Stimulated activated CD8-positive, alpha-beta memory T cell treated with anti-CD3 and anti-CD28 coated beads, Interleukin-2, amount 100 ng/mL, for 48 hours (primary cell): Measurements from ENCODE around the gene IVL.

Experiments used
- DNase-seq, 2 donors: peaks; one replicate each; pipeline ENCODE4 v3.0.0-alpha.2; 2020; ENCODE audit warnings: low read depth in 2 of 2

The IVL gene

DNA sequence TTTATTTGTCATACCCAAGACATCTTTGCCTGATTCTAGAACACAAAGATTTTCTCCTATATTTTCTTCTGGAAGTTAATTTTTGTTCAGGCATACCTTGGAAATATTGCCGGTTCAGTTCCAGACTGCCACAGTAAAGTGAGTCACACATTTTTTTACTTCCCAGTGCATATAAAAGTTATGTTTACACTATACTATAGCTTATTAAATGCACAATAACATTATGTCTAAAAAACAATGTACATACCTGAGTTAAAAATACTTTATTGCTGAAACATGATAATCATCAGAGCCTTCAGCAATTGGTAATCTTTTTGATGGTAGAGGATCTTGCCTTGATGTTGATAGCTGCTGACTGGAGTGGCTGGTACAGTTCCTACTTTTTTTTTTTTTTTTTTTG is 20.2 kb upstream of the IVL start:
- no peak for DNase-seq

DNA sequence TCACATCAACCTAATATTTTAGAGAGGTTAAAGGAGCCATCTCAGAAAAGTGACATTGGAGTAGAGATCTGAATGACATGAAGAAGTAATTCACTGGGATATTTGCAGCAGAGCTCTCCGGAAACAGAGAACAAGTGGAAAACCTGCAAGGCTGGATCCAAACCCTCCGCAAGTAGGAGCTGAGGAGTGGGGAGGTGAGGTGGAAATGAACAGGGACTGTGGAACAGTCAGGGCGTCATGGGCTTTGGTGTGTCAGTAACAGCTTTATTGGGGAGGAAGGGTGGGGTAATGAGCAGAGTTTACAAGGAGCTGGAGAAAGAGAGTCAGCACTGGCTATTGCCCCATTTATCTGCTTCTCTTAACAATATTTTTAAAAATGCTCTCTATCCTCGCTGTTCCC is 9.3 kb upstream of the IVL start:
- DNase-seq: no peak

DNA sequence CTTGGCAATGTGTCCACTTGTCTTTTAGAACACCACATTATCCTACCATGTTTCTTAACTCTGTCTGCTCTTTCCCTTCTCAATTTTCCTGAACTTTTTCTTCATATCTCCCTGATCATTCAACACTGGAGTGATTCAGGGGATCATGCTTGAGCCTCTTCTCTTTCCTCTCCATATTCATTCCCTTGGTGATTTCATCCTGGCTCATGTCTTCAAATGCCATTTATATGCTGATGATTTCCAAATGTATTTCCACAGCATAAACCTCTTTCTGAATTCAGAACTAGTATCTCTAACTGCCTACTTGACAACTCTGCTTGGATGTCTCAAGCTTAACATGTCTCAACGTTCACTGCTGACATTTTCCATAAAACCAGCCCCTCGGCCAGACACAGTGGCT is 8.5 kb upstream of the IVL start:
- no peak for DNase-seq

DNA sequence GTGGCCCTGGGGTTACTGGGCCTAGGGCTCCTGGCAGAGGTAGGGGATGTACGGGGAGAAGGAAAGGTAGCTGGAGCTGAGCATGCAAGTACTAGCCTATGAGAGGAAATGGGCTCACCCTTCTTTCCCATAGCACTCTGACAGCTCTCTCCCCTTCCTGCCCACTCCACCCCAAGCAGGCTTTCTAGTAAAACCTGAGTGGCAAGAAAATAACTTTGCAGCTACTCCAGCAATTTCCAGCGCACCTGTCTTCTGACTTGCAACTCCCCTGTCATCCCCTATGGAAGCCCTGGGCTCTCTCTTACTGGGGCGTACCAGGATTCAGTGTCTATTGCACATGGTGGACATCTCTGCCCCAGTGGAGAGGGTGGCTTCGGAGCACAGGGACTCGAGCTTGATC is 6.7 kb upstream of the IVL start:
- DNase-seq: no peak

DNA sequence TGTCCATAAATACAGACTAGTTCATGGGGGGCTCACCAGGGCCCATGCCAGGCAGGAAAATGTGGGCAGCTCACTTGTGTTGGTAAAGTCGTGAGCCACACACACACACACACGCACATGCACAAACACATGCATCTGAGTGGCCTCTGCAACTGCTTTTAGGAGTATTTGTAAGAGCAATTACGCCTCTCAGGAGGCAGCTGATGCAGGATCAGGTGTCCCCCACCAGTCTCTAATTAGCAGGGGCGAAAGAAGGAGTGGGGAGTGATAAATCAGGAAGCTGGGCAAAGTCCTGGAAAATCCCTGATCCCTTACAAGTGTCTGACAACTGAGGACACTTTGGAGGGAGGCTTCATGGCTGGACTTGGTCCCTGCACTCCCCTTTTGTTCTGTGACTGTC is 5.7 kb upstream of the IVL start:
- no peak for DNase-seq

DNA sequence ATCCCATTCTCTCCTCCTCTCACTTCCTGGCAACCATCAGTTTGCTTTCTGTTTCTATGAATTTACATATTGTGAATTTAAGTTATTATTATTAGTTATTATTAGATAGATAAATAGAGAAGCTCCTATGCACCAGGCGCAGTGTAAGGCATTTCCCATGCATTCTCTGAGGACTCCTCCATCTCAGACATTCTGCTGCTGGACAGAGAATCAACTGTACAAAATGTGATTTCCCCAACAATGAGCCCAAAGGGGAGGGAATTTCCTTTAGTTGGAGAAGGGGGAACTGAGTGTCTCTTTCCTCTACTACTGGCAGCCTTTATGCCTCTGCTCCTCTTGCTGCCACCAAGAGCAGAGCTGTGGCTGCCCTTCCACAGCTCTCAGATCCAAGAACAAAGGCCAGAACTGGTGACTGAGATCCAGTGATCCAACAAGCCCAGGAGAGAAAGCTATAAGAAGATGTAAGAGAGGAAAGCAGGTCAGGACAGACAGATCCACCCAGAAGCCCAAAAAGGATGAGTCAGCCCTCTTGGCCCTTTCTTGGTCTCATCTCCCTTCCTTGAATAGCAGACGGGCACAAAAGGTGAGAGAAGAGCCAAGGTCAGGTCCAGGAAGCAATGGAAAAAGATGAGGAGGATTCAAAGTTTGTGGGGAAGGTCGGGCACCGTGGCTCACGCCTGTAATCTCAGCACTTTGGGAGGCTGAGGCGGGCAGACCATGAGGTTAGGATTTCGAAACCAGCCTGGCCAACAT is 3.5 kb upstream of the IVL start:
- DNase-seq: no peak

DNA sequence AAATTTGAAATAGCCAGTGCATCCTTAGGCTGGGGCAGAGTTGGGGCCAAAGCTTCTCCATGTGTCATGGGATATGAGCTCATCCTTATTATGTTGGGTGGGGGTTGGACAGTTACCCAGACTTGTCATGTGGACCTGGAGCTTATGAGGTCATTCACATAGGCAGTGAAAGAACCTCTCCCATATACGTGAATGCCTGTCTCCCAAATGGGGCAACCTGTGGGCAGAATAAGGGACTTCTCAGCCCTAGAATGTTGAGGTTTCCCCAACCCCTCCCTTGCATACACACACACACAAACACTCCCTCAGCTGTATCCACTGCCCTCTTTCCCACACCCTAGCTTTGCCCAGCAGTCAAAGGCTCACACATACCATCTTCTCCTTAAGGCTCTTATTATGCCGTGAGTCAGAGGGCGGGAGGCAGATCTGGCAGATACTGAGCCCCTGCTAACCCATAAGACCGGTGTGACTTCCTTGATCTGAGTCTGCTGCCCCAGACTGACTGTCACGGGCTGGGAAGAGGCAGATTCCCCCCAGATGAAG is 2.3 kb upstream of the IVL start:
- DNase-seq: no peak

DNA sequence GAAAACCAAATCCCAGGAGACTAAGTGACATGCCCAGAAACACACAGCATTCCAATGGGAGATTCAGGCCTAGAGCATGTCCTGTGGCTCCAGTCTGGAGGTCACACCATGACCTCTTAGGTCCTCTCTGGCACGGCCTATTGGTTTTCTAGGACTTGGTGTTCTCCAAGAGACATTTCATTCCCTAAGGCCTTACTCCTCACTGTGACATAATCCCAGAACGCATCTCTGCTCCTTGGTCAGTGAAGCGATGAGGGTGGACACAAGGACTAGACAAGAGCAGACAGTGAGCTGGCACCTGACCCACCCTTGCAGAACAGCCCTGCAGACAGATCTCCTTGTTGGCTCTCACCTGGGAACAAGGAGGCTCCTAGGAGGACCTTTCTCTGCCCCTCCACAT is 860 bp downstream of the IVL start:
- no peak for DNase-seq

DNA sequence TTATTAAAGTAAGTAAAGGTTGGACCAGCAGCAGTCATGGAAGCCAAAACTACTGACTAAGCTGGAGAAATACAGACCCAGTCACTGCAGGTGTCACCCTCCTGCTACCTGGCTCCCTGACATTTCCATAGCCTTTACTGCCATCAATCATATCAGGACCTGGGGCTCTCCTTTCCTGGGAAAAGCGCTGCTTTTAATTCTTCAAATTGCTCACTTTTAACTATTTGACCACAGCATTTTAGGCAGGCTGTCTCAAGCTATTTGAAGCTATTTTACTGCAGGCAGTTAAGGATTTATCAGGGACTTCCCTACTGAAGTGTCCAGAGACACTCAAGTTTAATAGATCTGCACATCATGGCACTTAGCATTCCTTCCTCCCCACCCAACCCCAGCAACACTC is 4.1 kb downstream of the IVL start:
- DNase-seq: no peak

DNA sequence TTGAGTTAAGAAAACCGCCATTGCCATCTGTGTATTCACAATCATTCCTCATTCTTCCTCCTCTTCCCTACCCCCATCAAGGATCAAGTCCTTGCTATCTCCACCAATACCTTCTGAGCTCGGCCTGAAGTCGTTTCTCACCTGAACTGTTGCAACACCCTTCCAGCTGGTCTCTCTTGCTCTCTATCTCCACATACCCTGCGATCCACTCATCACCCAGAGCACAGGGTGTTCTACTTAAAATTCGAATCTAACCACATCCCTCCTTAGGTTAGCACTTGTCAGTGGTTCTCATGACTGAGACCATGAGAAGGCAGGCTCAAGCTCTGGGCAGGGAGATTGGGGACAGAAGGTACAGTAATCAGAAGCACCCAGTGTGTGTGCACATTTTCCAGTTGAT is 4.6 kb downstream of the IVL start:
- no peak for DNase-seq

DNA sequence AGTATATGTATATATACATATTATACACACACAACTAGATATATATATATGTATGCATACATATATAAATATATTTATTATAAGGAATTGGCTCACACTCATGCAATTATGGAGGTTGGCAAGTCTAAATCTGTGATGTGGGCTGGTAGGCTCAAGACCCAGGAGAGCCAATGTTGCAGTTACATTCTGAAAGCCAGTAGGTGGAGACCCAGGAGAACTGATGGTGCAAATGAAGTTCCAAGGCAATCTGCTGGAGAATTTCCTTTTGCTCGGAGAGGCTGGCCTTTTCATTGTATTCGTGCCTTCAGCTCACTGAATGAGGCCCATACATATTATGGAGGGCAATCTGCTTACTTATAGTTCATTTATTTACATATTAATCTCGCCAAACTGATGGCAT is 9.4 kb downstream of the IVL start:
- no peak for DNase-seq

DNA sequence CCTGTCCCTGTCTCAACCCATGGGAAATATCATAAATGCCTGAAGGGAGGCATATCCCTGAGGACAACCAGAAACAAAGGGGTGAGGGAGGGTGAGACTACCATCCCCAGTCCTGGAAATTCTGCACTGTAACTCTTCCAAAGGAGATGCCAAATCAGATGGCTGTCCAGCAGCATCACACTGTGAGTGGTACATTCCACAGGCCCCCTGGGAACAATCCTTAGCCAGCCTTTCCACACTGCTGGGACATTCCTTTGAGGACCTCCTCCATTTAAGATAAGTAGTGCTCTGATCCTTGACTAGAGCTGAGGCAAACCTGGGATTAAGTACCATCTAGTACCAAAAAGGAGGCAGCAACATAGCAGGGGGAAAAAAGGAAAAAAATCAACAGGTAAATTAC is 10.7 kb downstream of the IVL start:
- DNase-seq: no peak

DNA sequence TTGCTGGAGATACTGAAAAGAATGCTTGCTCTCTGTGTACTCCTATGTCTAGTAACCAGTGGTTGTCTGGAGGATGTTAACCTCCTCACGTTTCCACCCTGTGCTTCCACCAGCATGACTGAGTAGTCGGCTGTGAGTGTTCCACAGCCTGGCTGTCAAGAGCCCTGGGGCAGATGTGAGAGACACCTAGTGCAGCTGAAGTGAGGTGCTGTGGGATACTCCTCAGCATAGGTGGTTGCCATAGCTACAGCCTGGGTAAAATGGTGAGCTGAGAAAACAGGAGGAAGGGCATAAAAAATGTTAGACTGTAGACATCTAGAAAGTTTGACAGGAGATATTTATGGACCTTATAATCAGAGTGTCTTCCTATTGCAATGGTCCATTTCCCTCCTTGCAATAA is 15.8 kb downstream of the IVL start:
- no peak for DNase-seq

DNA sequence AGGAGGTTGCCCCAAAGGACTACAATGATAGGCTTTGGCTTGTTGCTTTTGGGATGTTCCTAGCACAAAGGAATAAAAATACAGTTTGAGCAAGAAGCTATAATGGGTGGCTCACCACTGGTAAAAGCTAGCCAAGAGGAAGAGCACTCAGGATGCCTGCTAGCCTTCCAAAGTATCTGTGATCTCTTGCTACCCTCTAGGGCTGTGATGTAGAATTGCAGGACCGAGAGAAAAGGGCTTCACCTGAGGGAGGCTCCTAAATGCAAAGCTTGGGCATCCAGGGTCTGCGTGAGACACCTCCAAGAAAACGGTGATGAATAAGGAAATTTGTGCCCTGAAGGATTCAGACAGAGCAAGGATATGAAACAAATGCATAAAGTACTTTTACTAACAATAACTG is 17.7 kb downstream of the IVL start:
- DNase-seq: no peak

DNA sequence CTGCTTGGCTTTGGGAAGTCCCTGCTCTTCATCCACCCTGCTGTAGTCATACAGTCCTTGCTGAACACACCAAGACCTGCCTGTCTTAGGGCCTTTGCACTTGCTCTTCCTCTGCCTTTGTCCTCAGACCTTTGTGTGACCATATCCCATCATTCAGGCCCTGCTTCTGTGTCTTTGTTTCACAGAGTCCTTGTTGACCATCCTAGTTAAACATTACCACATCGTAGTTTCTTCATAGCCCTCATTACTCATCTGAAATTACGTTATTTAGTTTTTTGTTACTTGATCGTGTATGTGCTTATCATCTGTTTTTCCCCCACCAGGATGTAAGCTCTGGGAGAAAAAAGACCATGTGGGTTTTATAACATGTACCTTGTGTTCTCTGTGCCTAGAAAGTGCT is 20.3 kb downstream of the IVL start:
- no peak for DNase-seq

DNA sequence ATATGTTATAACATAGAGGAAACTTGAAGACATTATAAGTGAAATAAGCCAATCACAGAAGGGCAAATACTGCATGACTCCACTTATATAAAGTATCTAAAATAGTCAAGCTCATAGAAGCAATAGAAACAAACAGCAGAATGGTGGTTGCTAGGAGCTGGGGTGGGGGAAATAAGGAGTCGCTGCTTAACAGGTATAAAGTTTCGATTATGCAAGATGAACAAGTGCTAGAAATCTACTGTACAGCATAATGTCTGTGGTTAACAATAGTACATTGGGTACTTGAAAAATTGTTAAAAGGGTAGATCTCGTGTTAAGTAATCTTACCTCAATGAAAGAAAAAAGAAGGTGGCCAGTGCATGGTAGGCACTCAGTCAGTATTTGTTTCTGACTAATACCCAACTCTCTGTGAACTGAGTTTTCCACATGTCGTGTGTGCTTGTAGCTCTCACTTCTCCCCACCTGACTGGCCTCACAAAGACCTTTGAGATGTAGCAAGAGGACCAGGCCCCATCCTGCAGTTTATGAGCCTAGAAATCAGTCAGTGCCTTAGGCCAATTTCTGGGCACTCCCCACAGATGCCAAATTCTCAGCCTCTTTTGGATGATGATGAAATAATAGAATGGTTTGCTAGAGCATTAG is 23.9 kb downstream of the IVL start:
- no peak for DNase-seq

DNA sequence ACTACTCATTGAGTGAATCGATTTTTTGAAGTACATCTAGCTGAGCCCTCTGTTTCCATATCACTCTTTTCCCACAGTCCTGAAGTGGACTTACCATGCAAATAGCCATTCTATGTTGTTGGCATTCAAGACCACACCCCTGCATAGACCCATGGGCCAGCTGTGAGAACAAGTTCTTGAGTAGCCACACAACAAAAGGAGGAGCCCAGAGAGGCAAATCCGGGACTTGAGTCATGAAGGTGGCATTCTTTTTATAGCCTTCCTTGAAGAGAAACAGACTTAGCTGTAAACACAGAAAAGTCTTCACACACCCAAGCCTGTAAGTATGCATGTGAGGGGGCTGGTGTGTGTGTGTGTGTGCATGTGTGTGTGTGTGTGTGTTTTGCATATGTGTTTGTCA is 24.9 kb downstream of the IVL start:
- no peak for DNase-seq

DNA sequence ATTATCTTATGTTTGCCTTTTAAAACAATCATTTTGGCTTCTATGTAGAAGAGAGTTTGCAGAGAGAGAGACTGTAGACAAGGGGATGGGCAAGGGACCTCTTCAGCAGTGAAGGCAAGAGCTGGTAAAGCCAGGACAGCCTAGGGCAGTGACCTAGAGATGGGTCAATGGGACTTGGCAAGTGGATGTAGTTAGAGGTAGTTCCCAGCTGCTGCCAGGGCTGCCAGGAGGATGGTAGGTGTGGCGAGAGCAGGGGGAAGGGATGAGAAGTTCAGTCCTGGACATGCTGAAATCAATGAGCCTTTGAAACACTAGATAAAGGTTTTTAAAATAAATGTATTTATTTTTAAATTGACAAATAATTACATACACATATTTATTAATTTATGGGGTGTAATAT is 32.3 kb downstream of the IVL start:
- no peak for DNase-seq

DNA sequence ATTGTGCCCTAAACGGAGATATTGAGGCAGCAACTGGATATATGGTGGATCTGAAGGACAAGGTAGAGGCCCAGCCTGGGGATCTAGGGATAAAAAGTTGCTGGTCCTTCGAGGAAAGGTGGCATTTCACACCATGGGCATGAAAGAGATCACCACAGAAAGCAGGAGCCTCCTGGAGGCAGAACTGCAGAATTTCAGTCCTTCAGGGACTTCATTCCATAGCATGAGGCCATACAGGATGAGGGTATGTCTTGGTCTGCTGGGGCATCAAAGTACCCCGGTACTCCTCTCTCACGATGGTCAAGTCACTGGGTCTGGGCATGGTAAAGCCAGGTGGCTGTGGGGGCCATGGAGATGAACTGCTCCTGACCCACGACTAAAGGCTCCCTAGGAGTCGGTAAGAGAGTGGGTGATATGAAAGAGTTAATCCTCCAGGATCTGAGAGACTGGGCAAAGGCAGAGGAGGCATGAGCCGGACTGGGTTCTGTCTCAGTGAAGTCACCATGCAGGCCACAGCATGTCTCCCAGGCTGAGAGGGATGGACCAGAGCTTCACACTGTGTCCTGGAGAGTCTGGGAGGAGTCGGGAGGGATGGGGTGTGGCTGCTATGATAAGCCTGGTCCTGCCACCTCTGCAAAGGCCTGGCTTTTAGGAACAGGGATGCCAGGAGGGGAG is 32.8 kb downstream of the IVL start:
- DNase-seq: no peak

DNA sequence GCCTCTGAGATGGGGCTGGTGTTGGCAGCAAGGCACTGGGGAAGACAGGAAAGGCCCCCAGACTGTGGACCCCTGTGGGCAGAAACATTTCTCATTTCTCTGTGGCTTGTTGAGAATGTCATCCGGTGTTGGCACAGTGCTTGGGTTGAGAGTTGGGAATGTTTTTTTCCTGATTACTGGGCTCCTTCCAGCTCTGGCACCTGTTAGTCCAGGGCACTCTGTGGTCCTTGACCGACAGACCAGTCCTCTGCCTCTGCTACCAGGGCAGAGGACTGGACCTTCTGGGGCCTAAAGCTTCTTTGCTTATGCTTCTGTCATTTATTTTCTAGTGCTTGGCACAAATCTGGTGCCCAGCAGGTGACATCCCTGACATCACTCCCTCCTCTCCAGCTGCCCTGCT is 33.8 kb downstream of the IVL start:
- DNase-seq: no peak

DNA sequence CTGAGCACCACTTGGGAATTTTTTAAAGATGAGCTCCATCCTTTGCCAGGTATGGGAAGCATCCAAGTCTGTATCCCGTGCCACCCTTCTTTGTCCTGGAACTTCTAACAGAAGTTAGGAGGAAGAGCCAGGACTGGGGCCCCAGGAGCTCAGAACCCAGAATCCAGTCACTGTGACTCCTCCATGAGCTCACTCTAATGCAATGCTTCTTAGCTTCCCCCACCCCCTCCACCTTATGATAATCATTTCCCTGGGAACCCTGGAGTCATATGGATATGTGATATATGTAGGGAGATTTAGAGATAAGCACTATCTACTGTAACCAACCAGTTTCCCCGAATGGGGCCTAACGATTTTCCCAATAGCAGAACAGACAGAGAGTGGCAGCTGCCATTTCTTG is 37.9 kb downstream of the IVL start:
- no peak for DNase-seq

DNA sequence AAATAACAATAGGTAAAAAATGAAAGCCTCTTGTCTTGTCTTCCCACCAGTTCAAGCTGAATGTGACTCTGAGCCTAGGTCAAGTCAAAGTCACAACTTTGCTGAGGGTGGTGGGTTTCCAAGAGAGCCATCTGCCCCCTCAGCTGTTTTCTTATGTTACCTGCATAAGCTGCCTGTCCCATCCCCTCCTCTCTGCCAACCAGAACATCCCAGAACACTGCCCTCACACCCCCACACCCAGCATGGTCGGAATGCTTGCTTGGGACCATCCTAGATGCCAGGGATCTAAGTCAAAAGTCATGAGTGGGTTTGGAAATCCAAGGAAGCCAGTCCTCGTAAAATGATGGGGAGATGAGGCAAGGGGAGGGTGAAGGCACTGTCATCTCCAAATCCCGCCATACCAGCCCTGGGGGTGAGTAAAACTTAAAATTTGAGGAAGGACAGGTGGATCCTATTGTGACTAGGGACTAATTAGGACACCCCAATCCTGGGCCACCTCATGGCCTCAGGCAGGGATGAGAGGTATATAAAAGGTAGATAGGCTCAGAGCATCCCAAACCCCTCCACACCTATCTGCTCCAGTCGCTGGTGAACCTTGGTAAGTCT is 38.4 kb downstream of the IVL start, which contains the start of gene SPRR5:
Gene SPRR5, plus strand, starts transcription at position 556 of the 606 bp plus-strand sequence. CDS start 1,349 bp downstream, outside the sequence.
- DNase-seq: no peak

DNA sequence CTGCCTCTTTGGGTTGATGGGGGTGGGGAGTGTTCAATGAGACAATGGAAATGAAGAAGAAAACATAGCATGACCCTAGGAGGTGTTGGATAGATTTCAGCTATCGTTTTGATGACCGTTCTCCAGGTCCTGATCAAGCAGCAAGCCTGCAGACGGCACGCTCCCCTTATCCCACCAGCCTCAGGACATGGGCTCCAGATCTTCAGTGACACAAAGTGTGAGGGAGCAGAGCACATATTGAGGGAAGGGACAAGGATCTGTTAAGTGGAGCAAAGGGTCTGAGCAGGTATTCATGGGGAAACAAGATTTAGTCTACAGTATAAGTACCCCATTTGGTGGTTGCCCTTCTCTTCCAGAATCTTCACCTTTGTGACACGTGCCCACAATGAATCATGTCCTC is 43.4 kb downstream of the IVL start:
- DNase-seq: no peak
